Measurements from ENCODE around the gene RHD.
"Not testable (repeated sequence)": the region's sequence is repeated elsewhere in the genome, so short reads cannot be mapped to it uniquely, and the experiment has no call there.

Gene RHD

GRCh38 chr1:25257196-25257595, 15.1 kb upstream of the RHD start:
- DNase-seq (ENCODE audit: low read depth): peak; percentile 25

- DNase-seq (ENCODE audit: low read depth): peak; percentile 16
These were observed 12.5 kb upstream of the RHD start for GRCh38 chr1:25259813-25260212.

- DNase-seq (ENCODE audit: low read depth): not testable (repeated sequence)
These were observed 12.0 kb upstream of the RHD start for GRCh38 chr1:25260336-25260735.

GRCh38 chr1:25266554-25267287, 5.6 kb upstream of the RHD start:
- DNase-seq (ENCODE audit: low read depth): not testable (repeated sequence)

GRCh38 chr1:25267288-25268142, 4.8 kb upstream of the RHD start:
- DNase-seq (ENCODE audit: low read depth): peak; percentile 50

GRCh38 chr1:25268143-25268760, 4.1 kb upstream of the RHD start:
- not testable (repeated sequence) for DNase-seq (ENCODE audit: low read depth)

- DNase-seq (ENCODE audit: low read depth): not testable (repeated sequence)
These were observed 3.3 kb downstream of the RHD start for GRCh38 chr1:25275648-25276047.

- not testable (repeated sequence) for DNase-seq (ENCODE audit: low read depth)
These were observed 5.0 kb downstream of the RHD start for GRCh38 chr1:25277295-25277694.

- not testable (repeated sequence) for DNase-seq (ENCODE audit: low read depth)
These were observed 6.0 kb downstream of the RHD start for GRCh38 chr1:25278358-25278757.

GRCh38 chr1:25278790-25279189, 6.5 kb downstream of the RHD start:
- not testable (repeated sequence) for DNase-seq (ENCODE audit: low read depth)

GRCh38 chr1:25279693-25280111, 7.4 kb downstream of the RHD start:
- not testable (repeated sequence) for DNase-seq (ENCODE audit: low read depth)

GRCh38 chr1:25285862-25286261, 13.6 kb downstream of the RHD start:
- DNase-seq (ENCODE audit: low read depth): not testable (repeated sequence)

GRCh38 chr1:25287164-25287563, 14.9 kb downstream of the RHD start:
- not testable (repeated sequence) for DNase-seq (ENCODE audit: low read depth)

GRCh38 chr1:25288573-25289101, 16.3 kb downstream of the RHD start:
- DNase-seq (ENCODE audit: low read depth): not testable (repeated sequence)

- DNase-seq (ENCODE audit: low read depth): not testable (repeated sequence)
These were observed 17.7 kb downstream of the RHD start for GRCh38 chr1:25290043-25290442.

- not testable (repeated sequence) for DNase-seq (ENCODE audit: low read depth)
These were observed 21.1 kb downstream of the RHD start for GRCh38 chr1:25293426-25293825.

- DNase-seq (ENCODE audit: low read depth): not testable (repeated sequence)
These were observed 22.8 kb downstream of the RHD start for GRCh38 chr1:25294889-25295826.

- not testable (repeated sequence) for DNase-seq (ENCODE audit: low read depth)
These were observed 24.2 kb downstream of the RHD start for GRCh38 chr1:25296501-25296900.

GRCh38 chr1:25300729-25301128, 28.4 kb downstream of the RHD start:
- DNase-seq (ENCODE audit: low read depth): not testable (repeated sequence)

- DNase-seq (ENCODE audit: low read depth): not testable (repeated sequence)
These were observed 30.0 kb downstream of the RHD start for GRCh38 chr1:25302330-25302729.

- not testable (repeated sequence) for DNase-seq (ENCODE audit: low read depth)
These were observed 32.6 kb downstream of the RHD start for GRCh38 chr1:25304936-25305335.
